ENCODE results near the gene ACACA.

- TF ChIP-seq, protein P1, sequence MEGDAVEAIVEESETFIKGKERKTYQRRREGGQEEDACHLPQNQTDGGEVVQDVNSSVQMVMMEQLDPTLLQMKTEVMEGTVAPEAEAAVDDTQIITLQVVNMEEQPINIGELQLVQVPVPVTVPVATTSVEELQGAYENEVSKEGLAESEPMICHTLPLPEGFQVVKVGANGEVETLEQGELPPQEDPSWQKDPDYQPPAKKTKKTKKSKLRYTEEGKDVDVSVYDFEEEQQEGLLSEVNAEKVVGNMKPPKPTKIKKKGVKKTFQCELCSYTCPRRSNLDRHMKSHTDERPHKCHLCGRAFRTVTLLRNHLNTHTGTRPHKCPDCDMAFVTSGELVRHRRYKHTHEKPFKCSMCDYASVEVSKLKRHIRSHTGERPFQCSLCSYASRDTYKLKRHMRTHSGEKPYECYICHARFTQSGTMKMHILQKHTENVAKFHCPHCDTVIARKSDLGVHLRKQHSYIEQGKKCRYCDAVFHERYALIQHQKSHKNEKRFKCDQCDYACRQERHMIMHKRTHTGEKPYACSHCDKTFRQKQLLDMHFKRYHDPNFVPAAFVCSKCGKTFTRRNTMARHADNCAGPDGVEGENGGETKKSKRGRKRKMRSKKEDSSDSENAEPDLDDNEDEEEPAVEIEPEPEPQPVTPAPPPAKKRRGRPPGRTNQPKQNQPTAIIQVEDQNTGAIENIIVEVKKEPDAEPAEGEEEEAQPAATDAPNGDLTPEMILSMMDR (IDR thresholded peaks at IDR 0.05; ENCODE audit: low read depth, low read length, poor library complexity, severe bottlenecking): no peak
- no peak for TF ChIP-seq EZH2phosphoT487 (IDR thresholded peaks at IDR 0.05; ENCODE audit: borderline replicate concordance, low read length)
Observed at GRCh38 chr17:37050920-37051319, 355.7 kb downstream of the ACACA start.

All from DOHH2 (cell line).